HS-5 (cell line): ENCODE measurements around the gene ACBD4.

Experiments used
- DNase-seq: peaks from one replicate; pipeline ENCODE4 v3.0.0-alpha.2; 2012; ENCODE audit warnings: low read depth

ACBD4 gene

GRCh38 chr17:45155483-45155882 is 20.0 kb downstream of the ACBD4 start:
- DNase-seq = no peak

GRCh38 chr17:45156242-45156641 is 20.8 kb downstream of the ACBD4 start:
- no peak for DNase-seq

GRCh38 chr17:45160447-45161287 is 25.2 kb downstream of the ACBD4 start:
- no peak for DNase-seq

- peak; percentile 99 for DNase-seq
Observed at GRCh38 chr17:45161288-45162024, 26.0 kb downstream of the ACBD4 start, which contains the start of gene HEXIM2. HEXIM2 (plus strand) TSS chr17:45161875; CDS start chr17:45162794, 919 bp downstream.

- DNase-seq = no peak
Observed at GRCh38 chr17:45162025-45162687, 26.7 kb downstream of the ACBD4 start.

- no peak for DNase-seq
Observed at GRCh38 chr17:45164734-45165269, 29.3 kb downstream of the ACBD4 start.

GRCh38 chr17:45168991-45169752 is 33.7 kb downstream of the ACBD4 start:
- DNase-seq = no peak

- no peak for DNase-seq
Observed at GRCh38 chr17:45170280-45170930, 34.9 kb downstream of the ACBD4 start.

- no peak for DNase-seq
Observed at GRCh38 chr17:45170931-45171337, 35.4 kb downstream of the ACBD4 start.

GRCh38 chr17:45171338-45172231 is 36.1 kb downstream of the ACBD4 start:
- DNase-seq = no peak

- DNase-seq = no peak
Observed at GRCh38 chr17:45172232-45172540, 36.7 kb downstream of the ACBD4 start.

- no peak for DNase-seq
Observed at GRCh38 chr17:45172541-45173286, 37.2 kb downstream of the ACBD4 start.

- DNase-seq = no peak
Observed at GRCh38 chr17:45175759-45176115, 40.2 kb downstream of the ACBD4 start.

GRCh38 chr17:45177563-45177962 is 42.1 kb downstream of the ACBD4 start:
- no peak for DNase-seq

- DNase-seq = no peak
Observed at GRCh38 chr17:45184144-45184543, 48.7 kb downstream of the ACBD4 start.

- no peak for DNase-seq
Observed at GRCh38 chr17:45186801-45187354, 51.4 kb downstream of the ACBD4 start.

- DNase-seq = no peak
Observed at GRCh38 chr17:45189009-45189408, 53.5 kb downstream of the ACBD4 start.

- no peak for DNase-seq
Observed at GRCh38 chr17:45190503-45191255, 55.2 kb downstream of the ACBD4 start.
